ENCODE data around the gene KNDC1. TPM values are rescaled to one million over a fixed set of nuclear protein-coding genes. Genes with fewer than 3 reads are reported as not detected.

The KNDC1 gene
- total RNA-seq, 1 experiment from 2014 or later = 1.2 TPM

- H3K4me1 Mint-ChIP-seq (ENCODE audit: low read depth, unreplicated experiment) = no peaks in the 10 kb centered on the region
- H3K4me3 Mint-ChIP-seq (ENCODE audit: low read depth, unreplicated experiment) = no peak overlapping the region
- intact Hi-C loops (cut with micrococcal nuclease; ENCODE audit: unreplicated experiment) = no loop called here
- peaks cover 3% of the 10 kb centered on the region for H3K36me3 Mint-ChIP-seq (ENCODE audit: insufficient read depth, unreplicated experiment)
- peaks cover 7% of the 10 kb centered on the region for H3K9me3 Mint-ChIP-seq (ENCODE audit: low read depth, unreplicated experiment)
- TF ChIP-seq, protein P1, sequence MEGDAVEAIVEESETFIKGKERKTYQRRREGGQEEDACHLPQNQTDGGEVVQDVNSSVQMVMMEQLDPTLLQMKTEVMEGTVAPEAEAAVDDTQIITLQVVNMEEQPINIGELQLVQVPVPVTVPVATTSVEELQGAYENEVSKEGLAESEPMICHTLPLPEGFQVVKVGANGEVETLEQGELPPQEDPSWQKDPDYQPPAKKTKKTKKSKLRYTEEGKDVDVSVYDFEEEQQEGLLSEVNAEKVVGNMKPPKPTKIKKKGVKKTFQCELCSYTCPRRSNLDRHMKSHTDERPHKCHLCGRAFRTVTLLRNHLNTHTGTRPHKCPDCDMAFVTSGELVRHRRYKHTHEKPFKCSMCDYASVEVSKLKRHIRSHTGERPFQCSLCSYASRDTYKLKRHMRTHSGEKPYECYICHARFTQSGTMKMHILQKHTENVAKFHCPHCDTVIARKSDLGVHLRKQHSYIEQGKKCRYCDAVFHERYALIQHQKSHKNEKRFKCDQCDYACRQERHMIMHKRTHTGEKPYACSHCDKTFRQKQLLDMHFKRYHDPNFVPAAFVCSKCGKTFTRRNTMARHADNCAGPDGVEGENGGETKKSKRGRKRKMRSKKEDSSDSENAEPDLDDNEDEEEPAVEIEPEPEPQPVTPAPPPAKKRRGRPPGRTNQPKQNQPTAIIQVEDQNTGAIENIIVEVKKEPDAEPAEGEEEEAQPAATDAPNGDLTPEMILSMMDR (IDR thresholded peaks at IDR 0.05; ENCODE audit: unreplicated experiment) = no peak
- H3K27ac Mint-ChIP-seq (ENCODE audit: unreplicated experiment) = no peak overlapping the region
- no TSS peak for BruUV-seq (replicated peaks)
- no peaks in the 10 kb centered on the region for H3K27me3 Mint-ChIP-seq (ENCODE audit: unreplicated experiment)
- CTCF ChIA-PET = no interaction called here
- no peak for DNase-seq
Observed at GRCh38 chr10:133180192-133180964, 20.4 kb downstream of the KNDC1 start.

GRCh38 chr10:133180965-133181639 lies 21.1 kb downstream of the KNDC1 start:
- BruUV-seq (replicated peaks) = no TSS peak
- no peaks in the 10 kb centered on the region for H3K4me1 Mint-ChIP-seq (ENCODE audit: low read depth, unreplicated experiment)
- no peaks in the 10 kb centered on the region for H3K27me3 Mint-ChIP-seq (ENCODE audit: unreplicated experiment)

DNA sequence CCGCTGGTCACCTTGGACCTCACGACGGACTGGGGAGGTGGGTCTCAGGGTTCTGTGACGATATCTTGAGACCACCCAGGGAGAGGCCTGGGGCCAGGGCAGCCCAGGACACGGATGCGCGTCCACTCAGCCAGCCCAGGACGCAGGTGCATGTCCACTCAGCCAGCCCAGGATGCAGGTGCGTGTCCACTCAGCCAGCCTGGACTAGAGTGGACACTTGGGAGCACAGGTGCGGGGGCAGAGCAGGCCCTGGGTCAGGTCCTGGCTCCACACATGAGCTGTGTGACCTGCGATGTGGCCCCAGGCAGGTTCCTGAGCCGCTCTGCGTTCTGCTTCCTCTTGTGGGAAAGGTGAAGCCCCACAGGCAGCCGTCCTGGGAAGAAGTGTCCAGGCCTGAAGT lies 22.2 kb downstream of the KNDC1 start:
- CTCF ChIA-PET = no interaction called here
- no peak for DNase-seq
- H3K4me1 Mint-ChIP-seq (ENCODE audit: low read depth, unreplicated experiment) = no peaks in the 10 kb centered on the region
- no peaks in the 10 kb centered on the region for H3K27me3 Mint-ChIP-seq (ENCODE audit: unreplicated experiment)
- peaks cover 4% of the 10 kb centered on the region for H3K36me3 Mint-ChIP-seq (ENCODE audit: insufficient read depth, unreplicated experiment)
- TF ChIP-seq, protein P1 (IDR thresholded peaks at IDR 0.05; ENCODE audit: unreplicated experiment) = no peak
- H3K27ac Mint-ChIP-seq (ENCODE audit: unreplicated experiment) = no peak overlapping the region
- no TSS peak for BruUV-seq (replicated peaks)
- peaks cover 3% of the 10 kb centered on the region for H3K9me3 Mint-ChIP-seq (ENCODE audit: low read depth, unreplicated experiment)
- intact Hi-C loops (cut with micrococcal nuclease; ENCODE audit: unreplicated experiment) = no loop called here
- no peak overlapping the region for H3K4me3 Mint-ChIP-seq (ENCODE audit: low read depth, unreplicated experiment)

More at GRCh38 chr10:133180965-133181639, 21.1 kb downstream of the KNDC1 start:
- CTCF ChIA-PET = no interaction called here
- H3K27ac Mint-ChIP-seq (ENCODE audit: unreplicated experiment) = no peak overlapping the region
- peaks cover 4% of the 10 kb centered on the region for H3K36me3 Mint-ChIP-seq (ENCODE audit: insufficient read depth, unreplicated experiment)
- peaks cover 5% of the 10 kb centered on the region for H3K9me3 Mint-ChIP-seq (ENCODE audit: low read depth, unreplicated experiment)
- no peak overlapping the region for H3K4me3 Mint-ChIP-seq (ENCODE audit: low read depth, unreplicated experiment)
- TF ChIP-seq, protein P1 (IDR thresholded peaks at IDR 0.05; ENCODE audit: unreplicated experiment) = no peak
- no peak for DNase-seq
- intact Hi-C loops (cut with micrococcal nuclease; ENCODE audit: unreplicated experiment) = no loop called here

- TF ChIP-seq, protein P1 (IDR thresholded peaks at IDR 0.05; ENCODE audit: unreplicated experiment) = no peak
- H3K4me3 Mint-ChIP-seq (ENCODE audit: low read depth, unreplicated experiment) = no peak overlapping the region
- DNase-seq = no peak
- BruUV-seq (replicated peaks) = no TSS peak
- H3K27me3 Mint-ChIP-seq (ENCODE audit: unreplicated experiment) = no peaks in the 10 kb centered on the region
- CTCF ChIA-PET = no interaction called here
- intact Hi-C loops (cut with micrococcal nuclease; ENCODE audit: unreplicated experiment) = no loop called here
- H3K36me3 Mint-ChIP-seq (ENCODE audit: insufficient read depth, unreplicated experiment) = peaks cover 4% of the 10 kb centered on the region
- H3K9me3 Mint-ChIP-seq (ENCODE audit: low read depth, unreplicated experiment) = no peaks in the 10 kb centered on the region
- H3K27ac Mint-ChIP-seq (ENCODE audit: unreplicated experiment) = no peak overlapping the region
- H3K4me1 Mint-ChIP-seq (ENCODE audit: low read depth, unreplicated experiment) = no peaks in the 10 kb centered on the region
Observed at GRCh38 chr10:133182791-133183645, 23.0 kb downstream of the KNDC1 start.

All from Calu3 (cell line).